IMR-90 (cell line): Measurements from ENCODE around the gene TRPM3. TPM values are rescaled to one million over a fixed set of nuclear protein-coding genes. Genes with fewer than 3 reads are reported as not detected.

ENCODE experiments used
- ATAC-seq: fragments of 200-7000 bp; cut with Tn5 transposase; 2 replicates; pipeline ENCODE4 v1.9.1; 2020; ENCODE audit warnings: low read depth, mild to moderate bottlenecking, moderate library complexity
- BruUV-seq: library from RNA; stranded (reverse); fragments of 400-500 nt; replicated peaks from 2 replicates; lab custom pipeline; 2021; lab: Mats Ljungman, UMichigan
- CTCF ChIA-PET: fragments of 300-600 bp; formaldehyde crosslinking; extraction: SDS; loops from one replicate; lab custom pipeline; 2021; ENCODE audit warnings: antibody characterized with exemption; lab: Yijun Ruan, JAX
- POLR2A ChIA-PET: fragments of 300-600 bp; sonication (Branson Sonifier 250); formaldehyde crosslinking; loops from one replicate; lab custom pipeline; 2022; ENCODE audit warnings: antibody characterized with exemption; ENCODE audit not compliant: unreplicated experiment; lab: Charles Lee
- DNase-seq: peaks from one replicate; pipeline ENCODE4 v3.0.0; 2013
- H2AFZ ChIP-seq: replicated peaks from 2 replicates; pipeline ENCODE3; 2013; ENCODE audit warnings: low read length, mild to moderate bottlenecking; ENCODE audit not compliant: poor library complexity
- H2AK5ac ChIP-seq: 2 replicates; pipeline ENCODE4 v1.6.1; 2013; ENCODE audit warnings: low read depth, low read length, inconsistent platforms
- H2AK9ac ChIP-seq: replicated peaks from 2 replicates; pipeline ENCODE3; 2013; ENCODE audit warnings: mild to moderate bottlenecking, low read depth, low read length, moderate library complexity; ENCODE audit not compliant: poor library complexity
- H2BK120ac ChIP-seq: 2 replicates; pipeline ENCODE4 v1.6.1; 2013; ENCODE audit warnings: low read depth, low read length, inconsistent platforms
- H2BK15ac ChIP-seq: 3 replicates; pipeline ENCODE4 v1.6.1; 2013; ENCODE audit warnings: low read depth, low read length, inconsistent platforms
- H2BK20ac ChIP-seq: 2 replicates; pipeline ENCODE4 v1.6.1; 2013; ENCODE audit warnings: low read depth, mild to moderate bottlenecking, inconsistent platforms, low read length, moderate library complexity
- H2BK5ac ChIP-seq: 2 replicates; pipeline ENCODE4 v1.6.1; 2013; ENCODE audit warnings: mild to moderate bottlenecking, low read depth, low read length, inconsistent platforms; ENCODE audit not compliant: poor library complexity, severe bottlenecking
- H3K14ac ChIP-seq: replicated peaks from 2 replicates; pipeline ENCODE4 v1.6.1; 2013; ENCODE audit warnings: low read depth, low read length, inconsistent platforms
- H3K18ac ChIP-seq: 2 replicates; pipeline ENCODE4 v1.6.1; 2013; ENCODE audit warnings: low read depth, low read length, control low read depth
- H3K23ac ChIP-seq: 2 replicates; pipeline ENCODE4 v1.6.1; 2013; ENCODE audit warnings: low read depth, low read length, inconsistent platforms
- H3K27ac ChIP-seq: 2 replicates; pipeline ENCODE4 v1.5.1; 2013; ENCODE audit warnings: mild to moderate bottlenecking, control low read depth, low read length; ENCODE audit not compliant: insufficient read depth
- H3K27me3 ChIP-seq: 2 replicates; pipeline ENCODE4 v1.6.1; 2013; ENCODE audit warnings: low read length; ENCODE audit not compliant: control insufficient read depth, insufficient read depth
- H3K36me3 ChIP-seq: 2 replicates; pipeline ENCODE4 v1.6.1; 2013; ENCODE audit warnings: low read length, mixed read lengths; ENCODE audit not compliant: control insufficient read depth, insufficient read depth
- H3K4ac ChIP-seq: 2 replicates; pipeline ENCODE4 v1.6.1; 2013; ENCODE audit warnings: low read depth, low read length, inconsistent platforms
- H3K4me1 ChIP-seq: 2 replicates; pipeline ENCODE4 v1.6.1; 2013; ENCODE audit warnings: low read length, mixed read lengths; ENCODE audit not compliant: control insufficient read depth, insufficient read depth
- H3K4me2 ChIP-seq: 2 replicates; pipeline ENCODE4 v1.6.1; 2013; ENCODE audit warnings: low read depth, mild to moderate bottlenecking, control low read depth, low read length, moderate library complexity
- H3K4me3 ChIP-seq: 2 replicates; pipeline ENCODE4 v1.5.1; 2013; ENCODE audit warnings: low read depth, mild to moderate bottlenecking, control low read depth, low read length, moderate library complexity; ENCODE audit not compliant: insufficient read depth
- H3K56ac ChIP-seq: 2 replicates; pipeline ENCODE4 v1.6.1; 2013; ENCODE audit warnings: low read length, inconsistent platforms; ENCODE audit not compliant: insufficient read depth; ENCODE audit errors: extremely low read depth
- H3K79me1 ChIP-seq, 2 experiments: 2 replicates each; pipeline ENCODE4 v1.6.1; 2013; ENCODE audit warnings: low read length in 2 of 2, inconsistent platforms in 1 of 2, low read depth in 1 of 2
- H3K9ac ChIP-seq: 2 replicates; pipeline ENCODE4 v1.6.1; 2013; ENCODE audit warnings: low read depth, low read length, control low read depth
- H3K9me1 ChIP-seq: 2 replicates; pipeline ENCODE4 v1.6.1; 2013; ENCODE audit warnings: low read length, inconsistent platforms; ENCODE audit not compliant: insufficient read depth
- H3K9me3 ChIP-seq: 2 replicates; pipeline ENCODE4 v1.6.1; 2013; ENCODE audit warnings: low read length; ENCODE audit not compliant: control insufficient read depth, insufficient read depth
- H4K20me1 ChIP-seq: 2 replicates; pipeline ENCODE4 v1.6.1; 2013; ENCODE audit warnings: low read length, inconsistent platforms; ENCODE audit not compliant: insufficient read depth
- H4K5ac ChIP-seq: 2 replicates; pipeline ENCODE4 v1.6.1; 2013; ENCODE audit warnings: mild to moderate bottlenecking, low read depth, low read length, control low read depth
- H4K8ac ChIP-seq, 2 experiments: 2 replicates each; pipeline ENCODE4 v1.6.1; 2013; ENCODE audit warnings: low read depth in 2 of 2, low read length in 2 of 2, control low read depth in 1 of 2, inconsistent platforms in 1 of 2
- H4K91ac ChIP-seq: 2 replicates; pipeline ENCODE4 v1.6.1; 2013; ENCODE audit warnings: low read depth, low read length, inconsistent platforms; ENCODE audit not compliant: insufficient read depth
- RFX5 ChIP-seq: IDR thresholded peaks from 2 replicates; pipeline ENCODE4 v1.8.0; 2012; ENCODE audit warnings: low read depth, mild to moderate bottlenecking, low read length, moderate library complexity
- WGBS, 2 experiments: methylation state at CpG; one replicate each; pipeline versions ENCODE4 v1.1.5 to v1.1.7; 2013; ENCODE audit warnings: missing lambda C conversion rate in 2 of 2; ENCODE audit not compliant: insufficient read length in 1 of 2; ENCODE audit errors: extremely low coverage in 2 of 2; 5-methylcytosine and 5-hydroxymethylcytosine counted together
- dilution Hi-C: fragments of 300-500 bp; cut with HindIII; formaldehyde crosslinking; loops from one replicate; pipeline ENCODE4 v1.14.3; 2018; ENCODE audit warnings: low sequenced_read_pairs; ENCODE audit not compliant: unreplicated experiment
- in situ Hi-C: fragments of 300-500 bp; cut with MboI; formaldehyde crosslinking; loops from 3 replicates; pipeline ENCODE4 v1.14.3; 2019; ENCODE audit warnings: low sequenced_read_pairs, inconsistent platforms, mixed read lengths
- intact Hi-C: fragments of 100-400 bp; cut with micrococcal nuclease; formaldehyde crosslinking; loops from 2 replicates; pipeline ENCODE4 v1.10.0; 2022
- polyA plus RNA-seq, 3 experiments: library from polyadenylated mRNA; depleted of rRNA; stranded (reverse); fragments of >200 nt; gene quantifications; 2 replicates each; pipeline ENCODE4 v1.2.3, GENCODE V29; 2012; ENCODE audit warnings: low replicate concordance in 1 of 3
- total RNA-seq: library from RNA; depleted of rRNA; stranded (reverse); fragments of >200 nt; gene quantifications from 2 replicates; pipeline ENCODE4 v1.2.3, GENCODE V29; 2012

TRPM3 gene
- total and polyA plus RNA-seq, 2 of the 4 experiments (the other 2 are of a cell fraction): not detected

- Histone ChIP-seq H2BK15ac (no peak overlapping the region), H3K4me3 (no peak overlapping the region), H3K9me1 (peaks cover 13% of the 10 kb centered on the region), H4K8ac (no peak overlapping the region), H3K27me3 (no peaks in the 10 kb centered on the region), H3K36me3 (no peaks in the 10 kb centered on the region), H3K18ac (no peak overlapping the region), H3K56ac (no peak overlapping the region), H4K5ac (no peak overlapping the region), H2AK9ac (no peak overlapping the region), H2BK5ac (no peak overlapping the region), H2BK20ac (no peak overlapping the region), H3K4ac (no peak overlapping the region), H3K4me2 (no peak overlapping the region), H2AK5ac (no peak overlapping the region), H4K91ac (no peak overlapping the region), H3K14ac (no peak overlapping the region), H4K20me1 (no peaks in the 10 kb centered on the region), H3K79me1 (no peaks in the 10 kb centered on the region), H3K9ac (no peak overlapping the region), H2BK120ac (no peak overlapping the region), H3K9me3 (no peaks in the 10 kb centered on the region), H2AFZ (no peak overlapping the region), H3K23ac (no peak overlapping the region), H3K4me1 (peaks cover 7% of the 10 kb centered on the region), H3K27ac (no peak overlapping the region)
- TF ChIP-seq RFX5: no peak
- dilution Hi-C loops (no loop called here), in situ Hi-C loops (no loop called here), intact Hi-C loops (no loop called here)
- ATAC-seq: no peak
- BruUV-seq: no TSS peak
- ChIA-PET CTCF (no interaction called here), POLR2A (no interaction called here)
- DNase-seq: no peak
- no CpG with 5 or more reads among the region's 3 CpGs for WGBS, 2 experiments
Measured at GRCh38 chr9:70569791-70570190, 551.6 kb downstream of the TRPM3 start.
